ENCODE results near the gene EMC10.
A peak's percentile ranks its signal among the peaks of the same experiment; 100 is the strongest.
"Not testable (repeated sequence)": the region's sequence is repeated elsewhere in the genome, so short reads cannot be mapped to it uniquely, and the experiment has no call there.

The EMC10 gene

DNA sequence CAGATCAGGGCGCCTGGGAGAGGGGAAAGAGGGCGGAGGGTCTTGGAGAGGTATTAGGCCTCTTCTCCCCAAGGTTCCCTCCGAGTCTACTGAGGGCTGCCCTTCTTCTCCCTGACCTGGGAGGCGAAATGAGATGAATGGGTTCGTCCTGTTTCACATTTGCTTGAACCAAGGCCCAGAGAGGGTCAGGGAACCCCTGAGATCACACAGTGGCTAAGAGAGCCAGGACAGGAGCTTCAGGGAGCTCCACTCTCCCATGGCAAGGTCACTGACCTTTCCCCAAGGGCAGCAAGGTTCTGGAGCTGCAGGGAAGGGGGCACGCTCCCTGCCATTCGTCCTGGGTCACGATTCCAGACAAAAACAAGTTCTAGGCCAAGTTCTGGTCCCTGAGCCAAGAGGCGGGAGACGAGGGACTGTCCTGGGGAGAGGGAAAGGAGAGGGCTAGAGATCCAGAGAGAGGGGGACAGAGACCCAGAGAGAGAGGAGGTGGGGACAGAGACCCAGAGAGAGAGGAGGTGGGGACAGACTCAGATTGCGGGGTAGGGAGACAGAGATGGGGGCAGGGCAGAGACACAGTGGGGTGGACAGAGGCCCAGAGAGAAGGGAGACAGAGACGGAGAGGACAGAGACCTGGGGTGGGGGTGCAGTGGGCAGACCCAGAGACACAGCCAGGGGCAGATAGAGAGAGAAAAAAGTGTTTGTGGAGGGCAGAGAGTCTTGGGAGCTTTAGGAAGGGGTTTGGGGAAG is 36.9 kb downstream of the EMC10 start:
- DNase-seq (ENCODE audit: low read depth in 1 of 2, low spot score in 1 of 2) = no peak

DNA sequence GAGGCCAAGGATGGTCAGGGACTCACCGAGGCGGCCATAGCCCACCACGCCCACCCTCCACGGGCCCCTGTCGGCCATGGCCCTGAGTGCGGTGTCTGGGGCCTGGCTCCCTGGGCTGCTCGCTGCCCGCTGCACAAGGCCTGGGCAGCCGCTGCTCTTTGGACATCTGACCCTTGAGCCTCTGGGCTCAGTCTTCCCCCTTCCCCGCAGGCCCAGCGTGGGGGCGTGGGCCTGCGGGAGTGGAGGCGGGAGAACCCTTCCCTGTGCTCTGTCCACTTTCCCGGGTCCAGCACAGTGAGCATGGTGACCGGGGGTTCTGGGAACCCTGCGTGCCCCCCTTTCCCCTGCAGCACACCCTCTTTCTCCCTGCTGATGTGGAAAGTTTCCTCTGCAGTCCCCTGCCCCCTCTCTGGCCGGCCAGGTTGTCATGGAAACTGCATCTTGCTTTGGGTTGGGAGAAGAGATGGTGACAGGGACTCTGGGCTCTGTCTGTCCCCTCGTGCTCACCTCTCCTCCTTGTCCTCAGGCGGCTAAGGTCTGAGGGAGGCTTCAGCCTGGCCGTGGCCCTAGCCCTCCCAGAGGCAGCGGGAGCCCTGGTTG is 37.5 kb downstream of the EMC10 start, which contains the start of gene ASPDH:
ASPDH (minus strand) TSS at position 168 of the 600 bp plus-strand sequence; CDS start at position 78, 90 bp downstream.
- DNase-seq (ENCODE audit: low read depth in 1 of 2, low spot score in 1 of 2) = no peak

DNA sequence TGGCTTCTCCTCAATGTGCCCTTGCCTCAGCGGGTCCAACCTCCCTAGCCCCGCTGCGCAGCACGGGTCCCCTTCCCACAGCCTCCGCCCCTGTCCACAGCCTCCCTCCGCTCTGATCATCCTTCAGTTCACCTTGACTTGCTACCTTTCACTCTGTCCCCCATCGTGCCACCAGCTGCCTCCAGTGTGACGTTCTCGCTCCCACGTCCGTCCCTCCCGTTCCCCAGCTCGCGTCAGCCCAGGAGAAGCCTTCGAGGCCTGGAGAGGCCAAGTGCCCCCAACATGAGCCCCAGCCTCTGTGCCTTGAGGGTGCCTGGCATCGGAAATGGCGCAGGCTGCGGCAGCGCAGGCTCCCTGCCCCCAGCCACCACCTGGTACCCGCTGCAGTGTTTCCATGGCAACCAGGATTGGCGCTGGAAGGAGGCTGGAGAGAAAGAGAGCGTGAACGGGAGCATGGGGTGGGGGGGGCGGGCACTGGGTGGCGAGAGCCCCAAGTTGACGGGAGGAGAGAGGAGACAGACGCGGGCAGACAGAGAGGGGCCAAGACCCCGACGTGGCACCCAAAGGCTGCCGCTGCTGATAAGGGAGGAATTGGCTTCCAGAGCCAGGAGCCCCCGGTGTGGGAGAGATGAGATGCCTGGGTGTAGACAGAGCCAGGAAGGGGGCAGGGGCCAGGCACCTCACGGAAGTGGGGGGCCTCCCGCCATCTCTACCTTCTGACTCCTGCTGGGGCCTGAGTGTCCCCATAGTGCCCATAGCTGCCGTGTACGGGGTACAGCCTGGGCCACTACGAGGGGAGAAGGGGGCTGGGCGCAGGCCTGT is 38.2 kb downstream of the EMC10 start:
- no peak for DNase-seq (ENCODE audit: low read depth in 1 of 2, low spot score in 1 of 2)

DNA sequence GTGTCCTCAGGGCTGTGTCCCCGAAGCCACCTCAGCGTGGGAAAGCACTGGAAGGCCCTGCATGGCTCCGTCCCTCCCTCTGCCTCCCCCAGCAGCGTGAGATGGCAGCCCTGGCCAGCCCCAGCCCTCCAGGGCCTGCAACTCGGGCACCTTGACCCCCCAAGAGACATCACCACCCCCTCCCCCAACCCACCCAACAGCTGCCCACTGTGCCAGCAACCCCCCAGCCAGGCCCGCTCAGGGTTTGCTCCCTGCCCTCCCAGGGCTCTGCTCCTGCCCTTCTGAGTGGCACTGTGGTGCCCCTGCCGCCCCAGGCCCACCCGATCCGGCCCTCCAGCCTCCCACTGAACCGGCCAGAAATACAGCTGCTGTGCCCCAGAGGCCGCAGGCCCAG is 38.9 kb downstream of the EMC10 start:
- no peak for DNase-seq (ENCODE audit: low read depth in 1 of 2, low spot score in 1 of 2)

DNA sequence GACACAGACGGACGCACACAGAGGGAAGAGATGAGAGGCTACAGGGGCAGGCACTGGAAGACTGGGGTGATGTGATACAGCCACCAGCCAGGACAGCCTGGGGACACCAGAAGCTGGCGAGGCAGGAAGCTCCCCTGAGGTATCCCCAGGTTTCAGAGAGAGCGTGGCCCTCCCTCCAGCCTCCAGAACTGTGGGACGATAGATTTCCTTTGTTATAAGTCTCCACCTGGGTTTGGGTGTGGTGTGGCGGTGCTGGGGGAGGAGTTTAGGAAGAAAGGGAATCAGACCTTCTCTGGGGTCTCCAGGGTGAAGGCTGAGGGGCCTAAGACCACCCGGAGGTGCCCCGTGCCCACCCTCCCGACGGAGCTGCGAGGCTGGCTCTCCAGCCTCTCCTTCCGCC is 40.1 kb downstream of the EMC10 start:
- DNase-seq (ENCODE audit: low read depth in 1 of 2, low spot score in 1 of 2) = no peak

DNA sequence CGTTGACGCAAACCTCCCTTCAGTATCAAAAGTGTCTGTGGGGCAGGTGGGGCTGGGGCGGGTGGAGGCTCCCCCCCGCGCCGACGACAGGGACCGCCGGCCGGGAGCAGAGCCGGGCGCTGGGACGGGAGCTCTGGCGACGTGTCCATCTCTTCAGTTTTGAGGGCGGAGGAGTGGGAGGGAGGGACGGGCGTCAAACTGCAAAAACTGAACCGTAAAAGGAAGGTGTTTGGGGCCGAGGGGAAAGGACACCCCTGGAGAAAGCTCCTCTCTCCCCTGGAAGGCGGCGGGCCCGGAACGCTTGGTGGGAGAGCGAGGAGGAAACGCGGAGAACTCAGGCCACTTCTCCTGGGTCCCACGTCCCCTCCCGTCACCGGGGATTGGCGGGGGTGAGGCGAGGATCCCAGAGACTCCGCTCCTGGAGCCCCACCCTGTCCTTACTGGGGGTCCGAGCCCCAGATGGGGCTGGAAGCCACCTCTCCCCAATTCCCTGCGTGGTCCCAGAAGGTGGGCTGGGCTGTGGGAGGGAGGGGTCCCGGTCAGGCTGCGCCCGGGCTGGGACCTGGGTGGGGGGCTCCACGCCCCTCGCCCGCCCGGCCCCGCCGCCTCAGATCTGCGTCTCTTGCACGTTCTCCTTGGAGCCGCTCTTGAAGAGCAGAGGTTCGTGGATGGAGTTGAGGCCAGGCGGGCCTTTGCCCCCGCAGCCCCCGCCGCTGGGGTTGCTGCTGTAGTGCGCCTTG is 40.8 kb downstream of the EMC10 start:
- DNase-seq (ENCODE audit: low read depth in 1 of 2, low spot score in 1 of 2) = no peak

DNA sequence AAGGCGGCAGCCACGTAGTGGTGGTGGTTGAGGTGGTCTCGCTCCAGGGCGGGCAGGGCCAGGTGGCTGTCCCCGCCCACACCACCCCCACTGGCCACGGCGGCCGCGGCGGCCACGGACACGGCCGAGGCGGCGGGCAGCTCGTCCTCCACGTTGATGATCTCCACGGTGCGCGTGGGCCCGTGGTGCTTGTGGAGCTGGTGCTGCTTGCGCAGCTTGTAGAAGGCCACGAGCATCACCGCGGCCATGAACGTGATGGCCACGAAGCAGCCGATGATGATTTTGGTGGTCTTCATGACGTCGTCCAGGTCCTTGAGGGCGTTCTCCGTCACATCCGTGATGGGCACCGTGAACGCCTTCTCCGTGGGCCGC is 41.4 kb downstream of the EMC10 start:
- no peak for DNase-seq (ENCODE audit: low read depth in 1 of 2, low spot score in 1 of 2)

DNA sequence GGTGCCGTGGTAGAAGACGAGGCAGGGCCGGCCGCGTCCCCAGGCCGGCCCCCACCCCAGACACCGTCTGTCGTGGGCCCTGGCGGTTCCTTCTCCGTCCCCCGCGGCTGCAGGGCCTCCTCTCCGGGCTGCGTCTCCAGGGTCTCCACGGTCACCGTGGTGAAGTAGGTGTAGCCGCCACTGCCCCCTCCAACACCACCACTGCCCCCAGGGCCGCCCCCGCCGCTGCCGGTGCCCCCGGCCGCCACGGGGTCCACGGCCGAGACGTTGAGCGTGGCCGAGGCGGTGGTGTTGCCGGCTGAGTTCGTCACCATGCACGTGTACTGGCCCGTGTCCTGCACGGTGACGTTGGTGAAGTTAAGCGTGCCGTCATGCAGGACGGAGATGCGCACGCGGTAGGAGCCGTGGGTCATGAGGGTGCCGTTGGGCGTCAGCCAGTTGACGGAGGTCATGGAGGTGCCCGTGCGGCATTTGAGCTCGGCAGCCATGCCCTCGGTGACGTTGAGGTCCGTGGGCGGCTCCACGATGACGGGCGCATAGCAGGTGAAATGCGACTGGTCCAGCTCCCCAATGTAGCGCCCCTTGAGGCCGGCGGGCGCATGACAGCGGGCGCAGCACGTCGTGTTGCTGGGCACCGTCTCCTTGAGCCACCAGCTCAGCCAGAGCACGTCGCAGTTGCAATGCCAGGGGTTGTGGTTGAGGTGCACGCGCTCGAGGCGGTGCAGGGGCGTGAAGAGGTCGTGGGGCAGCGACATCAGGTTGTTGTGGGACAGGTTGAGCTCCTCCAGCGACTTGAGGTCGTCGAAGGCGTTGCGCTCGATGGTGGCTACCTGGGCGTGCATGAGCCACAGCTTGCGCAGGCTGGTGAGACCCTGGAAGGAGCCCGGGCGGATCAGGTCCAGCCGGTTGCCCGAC is 42.0 kb downstream of the EMC10 start:
- DNase-seq (ENCODE audit: low read depth in 1 of 2, low spot score in 1 of 2) = no peak

DNA sequence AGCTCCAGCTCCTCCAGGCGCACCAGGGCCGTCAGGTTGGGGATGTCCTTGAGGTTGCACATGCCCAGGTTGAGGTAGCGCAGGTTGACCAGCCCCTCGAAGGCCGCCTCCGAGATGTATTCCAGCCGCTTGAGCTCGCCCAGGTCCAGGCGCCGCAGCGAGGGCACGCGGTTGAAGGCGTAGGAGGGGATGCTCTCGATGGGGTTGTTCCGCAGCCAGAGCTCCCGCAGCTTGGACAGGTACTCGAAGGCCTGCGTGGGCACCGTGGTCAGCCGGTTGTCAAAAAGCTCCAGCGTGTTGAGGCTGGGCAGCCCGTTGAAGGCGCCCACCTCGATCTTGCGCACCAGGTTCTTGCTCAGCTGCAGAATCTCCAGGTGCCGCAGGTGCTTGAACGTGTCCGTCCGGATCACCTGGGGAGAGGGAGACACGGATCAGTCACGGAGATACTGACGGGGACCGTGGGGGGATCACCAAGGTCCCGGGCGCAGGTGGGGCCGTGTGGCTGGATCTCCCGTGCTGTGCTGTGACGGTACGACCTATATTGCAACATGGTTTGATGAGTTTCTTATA is 42.8 kb downstream of the EMC10 start:
- DNase-seq (ENCODE audit: low read depth in 1 of 2, low spot score in 1 of 2) = no peak

DNA sequence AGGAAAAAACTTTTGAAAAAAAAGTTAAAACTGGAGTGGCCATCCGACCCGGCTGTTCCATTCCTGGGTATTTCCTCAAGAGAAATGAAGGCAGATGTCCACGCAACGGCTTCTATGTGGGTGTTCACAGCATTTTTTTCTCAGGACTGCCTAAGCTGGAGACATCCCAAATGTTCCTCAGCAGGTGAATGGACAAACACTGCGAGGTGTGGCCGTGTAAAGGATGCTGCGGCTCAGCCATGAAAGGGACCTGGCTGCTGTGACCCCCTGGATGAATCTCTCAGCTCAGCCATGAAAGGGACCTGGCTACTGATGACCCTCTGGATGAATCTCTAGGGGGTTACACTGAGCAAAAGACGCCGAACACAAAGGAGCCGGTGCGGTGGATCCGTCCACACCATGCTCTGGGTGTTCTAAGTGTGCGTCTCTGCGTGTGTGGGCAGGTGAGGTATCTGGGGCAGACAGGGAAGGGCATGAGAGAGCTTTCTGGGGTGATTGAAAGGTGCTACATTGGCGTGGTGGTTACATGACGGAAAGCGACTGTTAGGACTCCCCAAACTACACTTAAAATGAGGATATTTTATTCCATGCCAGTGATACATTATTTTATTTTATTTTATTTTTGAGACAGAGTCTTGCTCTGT is 44.6 kb downstream of the EMC10 start:
- DNase-seq (ENCODE audit: low read depth in 1 of 2, low spot score in 1 of 2) = no peak

DNA sequence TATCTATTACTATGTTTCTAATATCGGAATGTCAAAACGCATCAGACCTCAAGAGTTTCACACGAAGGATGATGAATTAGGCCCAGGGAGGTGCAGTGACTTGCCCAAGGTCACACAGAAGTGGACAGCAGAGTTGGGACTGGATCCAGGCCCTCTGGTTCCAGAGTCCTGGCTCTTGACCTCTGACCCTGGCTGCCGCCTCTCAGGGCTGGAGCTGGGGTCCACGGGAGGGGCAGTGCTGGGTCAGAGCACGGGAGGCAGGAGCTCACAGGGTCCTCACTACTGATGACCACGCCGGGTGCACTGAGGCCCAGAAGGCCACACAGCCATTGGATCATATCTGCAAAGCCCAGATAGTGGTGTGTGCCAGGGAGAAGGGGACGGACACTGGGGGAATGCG is 46.6 kb downstream of the EMC10 start:
- DNase-seq (ENCODE audit: low read depth in 1 of 2, low spot score in 1 of 2) = no peak

DNA sequence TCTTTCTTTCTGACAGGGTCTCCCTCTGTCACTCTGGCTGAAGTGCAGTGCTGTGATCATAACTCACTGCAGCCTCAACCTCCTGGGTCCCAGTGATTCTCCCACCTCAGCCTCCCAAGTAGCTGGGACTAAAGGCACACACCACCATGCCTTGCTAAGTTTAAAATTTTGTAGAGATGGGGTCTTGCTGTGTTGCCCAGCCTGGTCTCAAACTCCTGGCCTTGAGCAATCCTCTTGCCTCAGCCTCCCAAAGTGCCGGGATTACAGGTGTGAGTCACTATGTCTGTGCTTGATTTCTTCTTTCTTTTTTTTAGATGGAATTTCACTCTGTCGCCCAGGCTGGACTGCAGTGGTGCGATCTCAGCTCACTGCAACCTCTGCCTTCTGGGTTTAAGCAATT is 51.7 kb downstream of the EMC10 start:
- not testable (repeated sequence) for DNase-seq (ENCODE audit: low read depth in 1 of 2, low spot score in 1 of 2)

DNA sequence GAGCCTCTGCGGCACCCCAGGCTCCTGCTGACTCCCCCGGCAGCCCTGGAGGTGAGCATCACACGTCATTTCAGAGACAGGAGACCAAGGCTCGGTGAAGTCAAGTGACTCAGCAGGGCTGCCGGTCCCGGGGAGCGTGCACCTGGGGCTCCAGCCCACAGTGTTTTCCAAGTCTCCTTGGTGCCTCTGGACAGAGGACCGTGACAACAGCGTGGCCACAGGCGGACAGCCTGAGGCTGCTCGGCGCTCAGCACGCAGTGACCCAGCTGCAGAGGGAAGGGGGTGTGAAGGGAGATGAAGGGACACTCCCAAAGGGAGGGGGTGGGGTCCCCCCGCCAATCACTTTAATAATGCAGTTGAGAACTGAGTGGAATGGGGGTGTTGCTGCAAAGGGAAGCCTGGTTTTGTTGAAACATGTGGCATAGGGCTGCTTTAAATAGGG is 54.9 kb downstream of the EMC10 start:
- DNase-seq (ENCODE audit: low read depth in 1 of 2, low spot score in 1 of 2) = no peak

DNA sequence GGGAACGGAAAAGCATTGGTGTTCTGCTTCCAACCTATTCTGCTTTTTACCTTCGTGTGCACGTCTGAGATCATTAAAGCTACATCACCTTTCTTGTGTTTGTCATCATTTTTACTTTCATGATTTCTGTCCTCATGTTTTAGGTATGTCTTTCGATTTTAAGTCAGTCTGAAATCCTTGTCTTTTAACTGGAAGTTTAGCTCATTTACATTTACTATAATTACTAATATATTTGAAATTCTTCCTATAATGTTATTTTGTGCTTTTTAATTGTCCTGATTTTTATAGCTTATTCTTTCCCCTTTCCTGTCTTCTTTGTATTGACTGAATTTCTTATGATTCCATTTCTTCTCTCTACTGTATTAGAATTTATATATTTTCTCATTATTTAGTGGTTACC is 56.6 kb downstream of the EMC10 start:
- no peak for DNase-seq (ENCODE audit: low read depth in 1 of 2, low spot score in 1 of 2)

DNA sequence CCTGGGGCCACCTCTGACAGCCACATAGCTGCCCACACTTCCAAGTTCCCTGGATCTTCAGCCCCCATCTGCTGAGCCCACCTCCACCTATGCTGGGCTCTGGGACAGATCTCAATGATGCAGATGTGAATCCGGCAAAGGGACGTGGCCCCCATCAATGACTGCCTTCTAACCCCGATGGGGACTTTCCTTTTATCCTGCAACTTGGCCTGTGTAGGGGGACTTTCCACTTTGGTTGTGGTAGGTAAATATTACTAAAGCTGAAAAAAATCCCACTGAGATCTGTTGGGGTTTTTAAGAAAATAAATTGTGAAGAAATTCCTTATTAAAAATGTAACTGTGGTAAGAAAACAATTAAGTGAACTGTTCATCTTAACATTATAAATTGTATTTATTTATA is 58.2 kb downstream of the EMC10 start:
- no peak for DNase-seq (ENCODE audit: low read depth in 1 of 2, low spot score in 1 of 2)

DNA sequence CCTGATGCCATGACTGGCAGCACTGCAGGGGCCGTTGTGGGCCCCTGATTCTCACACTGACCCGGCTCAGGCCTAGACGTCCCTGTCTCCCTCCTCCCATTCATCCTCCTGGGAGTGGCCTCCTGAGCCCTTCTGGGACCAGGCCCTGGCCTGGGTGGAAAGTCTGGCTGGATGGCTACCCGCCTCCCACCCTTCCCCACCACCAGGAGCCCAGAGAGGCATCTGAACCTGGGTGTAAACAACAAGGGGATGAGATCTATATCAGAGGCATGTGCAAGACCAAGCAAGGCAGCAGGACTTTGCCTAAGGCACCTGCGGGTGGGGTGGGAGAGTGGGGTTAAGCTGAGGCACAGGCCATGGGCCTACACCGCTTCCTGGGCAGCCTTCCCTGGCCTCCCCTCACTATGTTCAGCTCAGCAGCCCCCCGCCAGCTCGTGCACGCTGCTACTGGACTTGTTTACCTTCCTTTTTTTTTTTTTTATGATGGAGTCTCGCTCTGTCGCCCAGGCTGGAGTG is 59.4 kb downstream of the EMC10 start:
- no peak for DNase-seq (ENCODE audit: low read depth in 1 of 2, low spot score in 1 of 2)

DNA sequence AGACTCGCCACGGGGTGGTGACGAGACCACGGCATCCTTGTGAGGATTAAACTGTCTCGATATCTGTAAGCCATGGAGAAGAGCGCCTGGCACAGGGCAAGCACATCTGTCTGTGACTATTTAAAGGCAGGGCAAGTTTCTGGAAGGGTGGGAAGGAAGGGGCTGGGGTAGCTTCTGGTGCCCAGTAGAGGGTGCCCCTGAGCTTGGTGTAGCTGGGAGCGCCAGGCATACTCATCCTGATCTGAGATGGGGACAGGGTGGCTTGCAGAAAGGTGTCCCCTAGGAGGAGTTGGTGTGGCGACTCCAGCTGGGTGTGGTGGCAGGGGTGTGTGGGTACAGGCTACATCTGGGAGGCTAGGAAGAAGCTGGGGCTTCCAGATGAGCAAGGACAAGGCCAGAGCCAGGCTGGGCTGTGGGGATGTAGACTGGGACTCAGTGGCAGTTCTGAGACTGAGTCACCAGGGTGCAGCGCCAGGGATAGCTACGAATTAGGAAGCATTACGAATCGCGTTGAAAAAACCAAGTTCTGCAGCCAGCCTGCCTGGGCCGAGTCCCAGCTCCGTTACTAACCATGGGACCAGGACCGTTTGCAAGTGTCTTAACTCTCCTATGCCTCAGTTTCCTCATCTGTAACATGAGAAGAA is 60.5 kb downstream of the EMC10 start:
- DNase-seq (ENCODE audit: low read depth in 1 of 2, low spot score in 1 of 2) = no peak

DNA sequence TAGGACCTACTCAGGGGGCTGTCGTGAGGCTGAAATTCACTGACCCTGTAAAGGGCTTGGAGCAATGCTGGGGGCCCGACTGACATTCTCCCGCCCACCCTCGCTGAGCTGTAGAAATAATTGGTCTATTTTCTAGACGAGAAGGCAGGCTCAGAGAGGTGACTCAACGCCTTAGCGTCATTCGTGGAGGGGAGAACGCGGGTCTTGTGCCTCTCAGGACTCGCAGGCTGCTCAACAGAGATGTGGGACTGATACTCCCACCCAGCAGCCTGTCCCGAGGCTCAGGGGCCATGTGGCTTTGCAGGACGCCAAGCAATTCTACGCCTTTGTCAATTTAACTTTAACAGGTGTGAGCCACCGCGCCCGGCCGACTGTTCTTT is 61.0 kb downstream of the EMC10 start:
- DNase-seq (ENCODE audit: low read depth in 1 of 2, low spot score in 1 of 2) = no peak

DNA sequence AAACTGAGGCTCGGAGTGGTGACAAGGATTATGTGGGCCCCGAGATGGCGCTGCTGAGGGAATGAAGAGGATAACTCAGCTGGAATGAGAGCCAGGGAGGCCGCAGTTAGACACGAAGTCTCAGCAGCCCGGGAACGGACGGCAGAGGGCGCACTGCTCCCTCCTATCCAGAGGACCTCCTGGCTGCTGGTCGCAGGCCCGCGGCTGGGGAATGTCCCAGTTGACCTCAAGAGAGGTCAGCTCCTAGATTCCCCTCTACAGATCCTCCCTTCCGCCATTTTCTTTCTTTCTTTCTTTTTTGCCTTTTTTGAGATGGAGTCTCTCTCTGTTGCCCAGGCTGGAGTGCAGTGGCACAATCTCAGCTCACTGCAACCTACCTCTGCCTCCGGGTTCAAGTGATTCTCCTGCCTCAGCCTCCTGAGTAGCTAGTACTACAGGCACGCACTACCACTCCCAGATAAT is 61.5 kb downstream of the EMC10 start:
- peak; percentile 31 to 51 for DNase-seq (ENCODE audit: low read depth in 1 of 2, low spot score in 1 of 2)

All from stimulated activated CD4-positive, alpha-beta T cell treated with anti-CD3 and anti-CD28 coated beads, Interleukin-15, amount 100 ng/mL, for 1 hour (primary cell).